Heart left ventricle (tissue), 13 donors: ENCODE results near the gene ZFR2.

Experiments
- CTCF ChIP-seq, 12 donors: fragments of 200-600 bp; sonication (generic) in 4 of 12; IDR thresholded peaks; one replicate each; pipeline versions ENCODE4 v1.5.0 to v1.8.0; 2018 to 2022; ENCODE audit warnings: antibody characterized with exemption in 12 of 12, mild to moderate bottlenecking in 5 of 12
- POLR2A ChIP-seq, 2 donors: fragments of 450-650 bp; IDR thresholded peaks; one replicate each; pipeline ENCODE4 v1.6.1; 2017; ENCODE audit warnings: antibody characterized with exemption in 2 of 2, mild to moderate bottlenecking in 2 of 2, moderate library complexity in 2 of 2
- donor health status: ischemic (EF 13 %, LVEDD 7.1; RV severe dilation, severe dysfunction).
- donor health status: DM: no; HTN: yes; CAD: no.
- donor health status: DM: no; HTN: no; CAD: no.
- donor health status: ischemic (EF 25% LVEDD 6.9; RV normal size, moderate dysfunction).
- donor health status: ischemic (EF 25% LVEDD 5.7; RV mildly dilated, moderate dysfunction).
- donor health status: ischemic (EF 35%, LVEDD 5.7; RV mildly dilated, moderate dysfunction).
- donor health status: nonischemic (EF 11% LVEDD 7.7; RV severe dilation, severe dysfunction).
- donor health status: DM: yes; HTN: yes; CAD: no.
- donor health status: PGD.
- donor health status: ischemic (EF 29% LVEDD 5.4; RV normal size, mild dysfunction).
- donor health status: nonischemic (EF 23%, LVEDD 6.1; RV moderate dilation, normal function).

- peak in 7 of 12 donors; percentile 12 to 49 (median 30) for TF ChIP-seq CTCF (IDR thresholded peaks at IDR 0.05)
- TF ChIP-seq POLR2A (IDR thresholded peaks at IDR 0.05), result no peak
Observed at GRCh38 chr19:3849092-3849491, 19.7 kb downstream of the ZFR2 start.
